Gastrocnemius medialis (tissue), 4 donors: ENCODE measurements around the gene MYOM1. TPM values are rescaled to one million over a fixed set of nuclear protein-coding genes. Genes with fewer than 3 reads are reported as not detected.

Experiments used
- ATAC-seq, 2 donors: fragments of 150-250 bp; one replicate each; pipeline ENCODE4 v1.9.1; 2016
- DNase-seq, 2 donors: peaks; one replicate each; pipeline ENCODE4 v3.0.0-alpha.2; 2019
- H3K27ac ChIP-seq, 4 donors: fragments of 200-600 bp; sonication (generic); 1 replicate in 1 of 4; 2 replicates in 3 of 4; pipeline ENCODE4 v1.5.1; 2016 to 2018; ENCODE audit warnings: mild to moderate bottlenecking in 2 of 4, moderate library complexity in 1 of 4
- H3K27me3 ChIP-seq, 3 donors: fragments of 200-600 bp; sonication (generic) in 2 of 3; 1 replicate in 1 of 3; 2 replicates in 2 of 3; pipeline versions ENCODE4 v1.5.1 to v1.6.0; 2016 to 2019; ENCODE audit warnings: mild to moderate bottlenecking in 1 of 3, moderate library complexity in 1 of 3
- H3K36me3 ChIP-seq, 2 donors: fragments of 200-600 bp; sonication (generic) in 1 of 2; one replicate each; pipeline ENCODE4 v1.5.1; 2017 to 2018
- H3K4me1 ChIP-seq, 2 donors: fragments of 200-600 bp; sonication (generic) in 1 of 2; one replicate each; pipeline ENCODE4 v1.5.1; 2016 to 2017; ENCODE audit warnings: mild to moderate bottlenecking in 2 of 2
- H3K4me3 ChIP-seq, 4 donors: fragments of 200-600 bp; sonication (generic) in 3 of 4; 1 replicate in 1 of 4; 2 replicates in 3 of 4; pipeline ENCODE4 v1.5.1; 2016 to 2019; ENCODE audit warnings: mild to moderate bottlenecking in 2 of 4
- H3K9me3 ChIP-seq, 3 donors: fragments of 200-600 bp; sonication (generic) in 2 of 3; 1 replicate in 1 of 3; 2 replicates in 2 of 3; pipeline ENCODE4 v1.5.1; 2016 to 2019
- POLR2A ChIP-seq, 2 donors: fragments of 450-650 bp; IDR thresholded peaks; one replicate each; pipeline ENCODE4 v1.6.1; 2017; ENCODE audit warnings: antibody characterized with exemption in 2 of 2, mild to moderate bottlenecking in 2 of 2, moderate library complexity in 2 of 2
- in situ Hi-C, 4 donors: fragments of 200-750 bp; cut with MboI; loops; one replicate each; pipeline versions ENCODE4 v1.15.0 to v1.8.0; 2017; ENCODE audit warnings: low sequenced_read_pairs in 4 of 4
- intact Hi-C: fragments of 100-400 bp; cut with DNase I; formaldehyde crosslinking; loops from one replicate; pipeline ENCODE4 v1.15.1; 2023; ENCODE audit warnings: low total_unique reads
- total RNA-seq, 4 donors: library from RNA; depleted of rRNA; stranded (reverse); fragments of >200 nt; gene quantifications; one replicate each; pipeline versions ENCODE4 v1.1.0 to v1.2.3, GENCODE V29; 2016
- TF ChIP-seq, protein P1 (sequence below), 5 experiments: fragments of 450-650 bp in 3 of 5; fragments of 200-600 bp in 2 of 5; sonication (generic) in 2 of 5; IDR thresholded peaks in 4 of 5; conservative IDR thresholded peaks in 1 of 5; 1 replicate in 4 of 5; 2 replicates in 1 of 5; pipeline ENCODE4 v1.5.1; 2016 to 2019; ENCODE audit warnings: antibody characterized with exemption in 5 of 5, mild to moderate bottlenecking in 3 of 5, moderate library complexity in 3 of 5

MYOM1 gene
- total RNA-seq, 4 donors from 2014 or later: 245 to 307 (median 273) TPM

- Histone ChIP-seq H3K4me3 (peak overlapping the region; percentile 50 to 67 (median 58)), H3K4me1 (peaks cover 48 to 52% of the 10 kb centered on the region in 2 donors), H3K27ac (peak overlapping the region; percentile 81 to 90 (median 89)), H3K36me3 (no peaks in the 10 kb centered on the region), H3K9me3 (no peaks in the 10 kb centered on the region), H3K27me3 (no peaks in the 10 kb centered on the region)
- intact Hi-C loops: no loop called here
- ATAC-seq (peak; percentile 46 to 48), DNase-seq (no peak)
- in situ Hi-C loops: no loop called here
- peak in 1 of 2 donors; percentile 23 for TF ChIP-seq POLR2A (IDR thresholded peaks at IDR 0.05)
- TF ChIP-seq, protein P1, sequence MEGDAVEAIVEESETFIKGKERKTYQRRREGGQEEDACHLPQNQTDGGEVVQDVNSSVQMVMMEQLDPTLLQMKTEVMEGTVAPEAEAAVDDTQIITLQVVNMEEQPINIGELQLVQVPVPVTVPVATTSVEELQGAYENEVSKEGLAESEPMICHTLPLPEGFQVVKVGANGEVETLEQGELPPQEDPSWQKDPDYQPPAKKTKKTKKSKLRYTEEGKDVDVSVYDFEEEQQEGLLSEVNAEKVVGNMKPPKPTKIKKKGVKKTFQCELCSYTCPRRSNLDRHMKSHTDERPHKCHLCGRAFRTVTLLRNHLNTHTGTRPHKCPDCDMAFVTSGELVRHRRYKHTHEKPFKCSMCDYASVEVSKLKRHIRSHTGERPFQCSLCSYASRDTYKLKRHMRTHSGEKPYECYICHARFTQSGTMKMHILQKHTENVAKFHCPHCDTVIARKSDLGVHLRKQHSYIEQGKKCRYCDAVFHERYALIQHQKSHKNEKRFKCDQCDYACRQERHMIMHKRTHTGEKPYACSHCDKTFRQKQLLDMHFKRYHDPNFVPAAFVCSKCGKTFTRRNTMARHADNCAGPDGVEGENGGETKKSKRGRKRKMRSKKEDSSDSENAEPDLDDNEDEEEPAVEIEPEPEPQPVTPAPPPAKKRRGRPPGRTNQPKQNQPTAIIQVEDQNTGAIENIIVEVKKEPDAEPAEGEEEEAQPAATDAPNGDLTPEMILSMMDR (IDR thresholded peaks at IDR 0.05 in 4 of 5, conservative IDR thresholded peaks at IDR 0.05 in 1 of 5): no peak
Measured at GRCh38 chr18:3217948-3218647, 1.7 kb downstream of the MYOM1 start.

DNA sequence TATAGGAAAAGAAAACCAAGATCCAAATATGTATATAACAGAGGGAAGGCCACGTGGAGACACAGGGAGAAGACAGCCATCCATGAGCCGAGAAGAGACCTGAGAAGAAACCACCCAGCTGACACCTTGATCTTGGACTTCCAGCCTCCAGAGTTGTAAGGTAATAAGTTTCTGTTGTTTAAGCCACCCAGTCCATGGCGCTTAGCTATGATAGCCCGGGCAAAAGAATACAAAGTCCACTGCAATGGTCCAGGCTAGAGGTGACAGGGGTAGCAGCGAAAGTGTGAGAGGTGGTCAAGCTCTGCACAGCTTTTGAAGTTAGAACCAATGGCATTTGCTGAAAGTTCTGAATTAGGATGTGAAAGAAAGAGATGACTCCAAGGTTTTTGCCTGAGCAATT lies 2.8 kb downstream of the MYOM1 start:
- Histone ChIP-seq H3K27me3 (no peaks in the 10 kb centered on the region), H3K4me1 (peaks cover 60 to 63% of the 10 kb centered on the region in 2 donors), H3K9me3 (no peaks in the 10 kb centered on the region), H3K4me3 (peak overlapping the region in 3 of 4 donors; percentile 12 to 61 (median 56)), H3K36me3 (no peaks in the 10 kb centered on the region), H3K27ac (peak overlapping the region; percentile 81 to 90 (median 89))
- intact Hi-C loops: no loop called here
- in situ Hi-C loops: no loop called here
- ATAC-seq (no peak), DNase-seq (no peak)
- no peak for TF ChIP-seq POLR2A (IDR thresholded peaks at IDR 0.05)
- TF ChIP-seq, protein P1 (IDR thresholded peaks at IDR 0.05 in 4 of 5, conservative IDR thresholded peaks at IDR 0.05 in 1 of 5): no peak

DNA sequence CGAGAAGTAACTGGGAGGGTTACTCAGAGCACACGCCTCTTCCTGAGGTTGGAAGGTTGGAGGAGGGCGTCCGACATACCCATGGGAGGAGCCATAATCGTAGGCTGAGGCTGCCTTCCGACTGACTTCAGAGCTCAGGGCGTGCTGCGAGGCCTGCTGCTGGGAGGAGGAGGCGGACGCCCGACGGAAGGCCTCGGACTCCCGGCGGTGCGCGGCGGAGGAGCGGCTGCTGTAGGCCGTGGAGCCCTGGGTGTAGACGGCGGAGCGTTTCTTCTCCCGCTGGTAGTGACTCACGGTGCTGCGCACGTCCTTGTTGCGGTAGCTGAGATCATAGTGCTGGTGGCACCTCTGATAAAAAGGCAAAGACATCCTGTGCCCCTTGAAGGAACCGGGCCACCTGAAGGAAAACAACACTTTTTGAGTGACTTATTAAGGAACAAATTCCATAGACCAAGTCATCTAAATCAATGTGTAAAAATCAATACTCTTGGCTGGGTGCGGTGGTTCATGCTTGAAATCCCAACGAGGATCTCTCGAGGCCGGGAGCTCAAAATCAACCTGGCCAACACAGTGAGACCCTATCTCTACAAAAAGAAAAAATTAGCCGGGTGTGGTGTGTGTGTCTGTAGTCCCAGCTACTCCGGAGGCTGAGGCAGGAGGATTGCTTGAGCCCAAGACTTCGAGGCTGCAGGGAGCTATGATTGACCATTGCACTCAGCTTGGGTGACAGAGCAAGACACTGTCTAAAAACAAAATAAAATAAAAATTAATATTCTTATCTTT lies 4.7 kb downstream of the MYOM1 start:
- intact Hi-C loops: loop anchor here (5.0 kb wide), 1 partner anchor 32 kb away; the partner anchor contains the start of gene MYL12A
- Histone ChIP-seq H3K27ac (peak overlapping the region; percentile 81 to 90 (median 89)), H3K36me3 (no peaks in the 10 kb centered on the region), H3K9me3 (no peaks in the 10 kb centered on the region), H3K4me1 (peaks cover 67 to 71% of the 10 kb centered on the region in 2 donors), H3K4me3 (peak overlapping the region in 1 of 4 donors; percentile 19), H3K27me3 (no peaks in the 10 kb centered on the region)
- ATAC-seq (no peak), DNase-seq (no peak)
- in situ Hi-C loops: no loop called here
- TF ChIP-seq POLR2A (IDR thresholded peaks at IDR 0.05): no peak
- TF ChIP-seq, protein P1 (IDR thresholded peaks at IDR 0.05 in 4 of 5, conservative IDR thresholded peaks at IDR 0.05 in 1 of 5): no peak

- Histone ChIP-seq H3K36me3 (no peaks in the 10 kb centered on the region), H3K27me3 (no peaks in the 10 kb centered on the region)
Measured at GRCh38 chr18:3213300-3214059, 6.3 kb downstream of the MYOM1 start.

More at GRCh38 chr18:3213300-3214059, 6.3 kb downstream of the MYOM1 start:
- H3K9me3 ChIP-seq: no peaks in the 10 kb centered on the region
- ATAC-seq: no peak
- DNase-seq: no peak
- in situ Hi-C loops (no loop called here), intact Hi-C loops (loop anchor here (5.0 kb wide), 1 partner anchor 34 kb away; the partner anchor contains the start of gene MYL12A)
- H3K4me3 ChIP-seq: no peak overlapping the region
- H3K27ac ChIP-seq: peak overlapping the region; percentile 81 to 90 (median 89)
- peaks cover 78 to 79% of the 10 kb centered on the region in 2 donors for H3K4me1 ChIP-seq
- TF ChIP-seq, protein P1 (IDR thresholded peaks at IDR 0.05 in 4 of 5, conservative IDR thresholded peaks at IDR 0.05 in 1 of 5): no peak
- no peak for TF ChIP-seq POLR2A (IDR thresholded peaks at IDR 0.05)
